ENCODE data around the gene LAMC2. TPM values are rescaled to one million over a fixed set of nuclear protein-coding genes. Genes with fewer than 3 reads are reported as not detected.

LAMC2 gene
- total RNA-seq, 1 donor from 2014 or later, result 14.8 TPM

- peaks cover 12% of the 10 kb centered on the region for H3K9me3 Mint-ChIP-seq
- no peak overlapping the region for H3K27ac Mint-ChIP-seq
- no peak for TF ChIP-seq CTCF (conservative IDR thresholded peaks at IDR 0.05)
- no peaks in the 10 kb centered on the region for H3K36me3 Mint-ChIP-seq
- peak; percentile 36 for DNase-seq (ENCODE audit: extremely low spot score, unreplicated experiment)
- H3K27me3 Mint-ChIP-seq, result no peaks in the 10 kb centered on the region
- H3K4me1 Mint-ChIP-seq (ENCODE audit: unreplicated experiment), result no peaks in the 10 kb centered on the region
- no peak overlapping the region for H3K4me3 Mint-ChIP-seq
Observed at GRCh38 chr1:183248989-183249691, 63.1 kb downstream of the LAMC2 start.

- H3K36me3 Mint-ChIP-seq, result no peaks in the 10 kb centered on the region
- no peak overlapping the region for H3K27ac Mint-ChIP-seq
- no peak overlapping the region for H3K4me3 Mint-ChIP-seq
- no peaks in the 10 kb centered on the region for H3K4me1 Mint-ChIP-seq (ENCODE audit: unreplicated experiment)
- no peak for TF ChIP-seq CTCF (conservative IDR thresholded peaks at IDR 0.05)
- no peaks in the 10 kb centered on the region for H3K27me3 Mint-ChIP-seq
- no peak for DNase-seq (ENCODE audit: extremely low spot score, unreplicated experiment)
- peaks cover 12% of the 10 kb centered on the region for H3K9me3 Mint-ChIP-seq
Observed at GRCh38 chr1:183249941-183250452, 63.9 kb downstream of the LAMC2 start.

DNA sequence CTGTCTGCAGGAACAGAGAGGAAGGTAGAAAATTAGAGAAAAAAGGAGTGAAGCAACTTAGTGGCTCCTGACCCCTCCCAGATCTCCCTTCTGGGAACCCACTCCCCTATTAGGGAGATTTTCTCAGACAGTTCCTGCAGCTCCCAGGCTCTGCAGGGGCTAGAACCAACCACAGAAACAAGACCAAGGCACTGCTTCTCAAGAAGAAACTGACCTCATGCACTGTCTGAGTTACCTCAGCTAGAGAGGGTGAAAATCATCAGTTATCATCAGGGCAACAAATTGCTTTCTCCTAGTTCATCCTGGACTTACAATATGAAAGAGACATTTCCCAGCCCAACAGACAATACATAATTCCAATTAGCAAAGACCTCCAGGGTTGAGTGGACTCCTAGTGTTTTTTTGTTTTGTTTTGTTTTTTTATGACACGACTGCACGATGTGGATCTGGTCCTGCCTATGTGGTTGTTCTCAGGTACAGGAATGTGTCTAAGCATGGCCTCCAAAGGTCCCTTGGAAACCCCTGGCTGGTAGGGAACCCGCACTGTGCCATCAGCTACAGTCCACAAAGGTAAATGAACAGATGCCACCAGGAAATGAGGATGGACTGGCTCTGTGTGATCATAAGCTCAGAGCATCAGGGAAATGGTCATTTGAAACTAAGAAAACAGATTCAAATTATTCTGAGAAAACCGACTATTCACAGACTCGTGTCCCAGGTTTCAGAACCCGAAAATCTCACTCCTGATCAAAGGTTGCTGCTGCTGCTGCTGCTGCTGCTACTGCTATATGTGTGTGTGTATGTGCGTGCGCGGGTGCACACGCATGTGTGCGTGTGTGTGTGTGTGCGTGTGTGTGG is 65.3 kb downstream of the LAMC2 start:
- no peaks in the 10 kb centered on the region for H3K36me3 Mint-ChIP-seq
- TF ChIP-seq CTCF (conservative IDR thresholded peaks at IDR 0.05), result no peak
- H3K27ac Mint-ChIP-seq, result no peak overlapping the region
- H3K4me3 Mint-ChIP-seq, result no peak overlapping the region
- no peaks in the 10 kb centered on the region for H3K27me3 Mint-ChIP-seq
- H3K9me3 Mint-ChIP-seq, result peaks cover 12% of the 10 kb centered on the region
- H3K4me1 Mint-ChIP-seq (ENCODE audit: unreplicated experiment), result no peaks in the 10 kb centered on the region
- DNase-seq (ENCODE audit: extremely low spot score, unreplicated experiment), result no peak

DNA sequence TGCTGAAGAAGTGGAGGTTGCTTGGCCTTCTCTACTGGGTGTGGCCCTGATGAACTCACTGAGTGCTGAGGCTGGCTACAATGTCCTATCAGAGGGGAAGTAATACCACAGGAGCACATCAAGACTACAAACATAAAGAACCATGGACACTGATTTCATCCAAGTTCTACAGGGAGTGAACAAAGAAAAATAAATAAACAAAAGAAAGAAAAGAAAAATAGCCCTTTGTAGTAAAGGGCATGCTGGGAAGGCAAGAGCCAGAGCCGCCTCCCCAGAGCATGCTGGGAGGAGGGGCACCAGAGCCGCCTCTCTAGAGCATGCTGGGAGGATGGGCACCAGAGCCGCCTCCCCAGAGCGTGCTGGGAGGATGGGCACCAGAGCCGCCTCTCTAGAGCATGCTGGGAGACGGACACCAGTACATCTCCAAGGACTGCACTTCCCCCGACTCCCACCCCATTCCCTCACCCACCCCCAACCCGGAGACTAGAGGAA is 65.9 kb downstream of the LAMC2 start:
- Mint-ChIP-seq H3K9me3 (peaks cover 12% of the 10 kb centered on the region), H3K4me3 (no peak overlapping the region), H3K4me1 (ENCODE audit: unreplicated experiment) (no peaks in the 10 kb centered on the region), H3K27ac (no peak overlapping the region), H3K36me3 (no peaks in the 10 kb centered on the region), H3K27me3 (no peaks in the 10 kb centered on the region)
- DNase-seq (ENCODE audit: extremely low spot score, unreplicated experiment), result peak; percentile 48
- TF ChIP-seq CTCF (conservative IDR thresholded peaks at IDR 0.05), result no peak

DNA sequence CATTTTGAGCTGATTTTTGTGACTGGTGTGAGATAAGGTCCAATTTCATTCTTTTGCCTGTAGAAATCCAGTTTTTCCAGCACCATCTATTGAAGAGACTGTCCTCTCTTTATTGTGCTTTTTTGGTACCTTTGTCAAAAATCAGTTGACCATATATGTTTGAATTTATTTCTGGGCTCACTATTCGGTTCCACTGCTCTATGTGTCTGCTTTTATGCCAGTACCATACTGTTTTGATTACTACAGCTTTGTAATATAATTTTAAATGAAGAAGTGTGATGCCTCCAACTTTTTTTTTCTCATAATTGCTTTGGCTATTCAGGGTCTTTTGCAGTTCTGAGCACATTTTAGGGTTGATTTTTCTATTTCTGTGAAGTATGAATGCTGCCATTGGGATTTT is 69.0 kb downstream of the LAMC2 start:
- no peak for TF ChIP-seq CTCF (conservative IDR thresholded peaks at IDR 0.05)
- H3K27me3 Mint-ChIP-seq, result no peaks in the 10 kb centered on the region
- no peaks in the 10 kb centered on the region for H3K36me3 Mint-ChIP-seq
- no peak overlapping the region for H3K27ac Mint-ChIP-seq
- no peak for DNase-seq (ENCODE audit: extremely low spot score, unreplicated experiment)
- H3K4me1 Mint-ChIP-seq (ENCODE audit: unreplicated experiment), result peaks cover 4% of the 10 kb centered on the region
- peaks cover 9% of the 10 kb centered on the region for H3K9me3 Mint-ChIP-seq
- no peak overlapping the region for H3K4me3 Mint-ChIP-seq

Measured in type B pancreatic cell (in vitro differentiated cells).